ENCODE results near the gene CCDC196.
"Not testable (repeated sequence)": the region's sequence is repeated elsewhere in the genome, so short reads cannot be mapped to it uniquely, and the experiment has no call there.

The CCDC196 gene

GRCh38 chr14:66543996-66544395 is 57.8 kb downstream of the CCDC196 start:
- no peak overlapping the region for H3K4me3 ChIP-seq (ENCODE audit: low read length)
- H4K20me1 ChIP-seq (ENCODE audit: control insufficient read depth, insufficient read depth, low read depth, low read length) = no peaks in the 10 kb centered on the region
- TF ChIP-seq CTCF (IDR thresholded peaks at IDR 0.05; ENCODE audit: low read depth, low read length, poor library complexity, severe bottlenecking) (no peak), EZH2phosphoT487 (IDR thresholded peaks at IDR 0.05; ENCODE audit: borderline replicate concordance, low read length) (no peak)
- no peaks in the 10 kb centered on the region for H3K27me3 ChIP-seq (ENCODE audit: control insufficient read depth, low read length)
- H3K27ac ChIP-seq (ENCODE audit: low read depth, low read length) = no peak overlapping the region
- peaks cover 68% of the 10 kb centered on the region for H3K79me2 ChIP-seq (ENCODE audit: control insufficient read depth, low read length)
- H3K4me1 ChIP-seq (ENCODE audit: control insufficient read depth, low read length) = peaks cover 2% of the 10 kb centered on the region
- H3F3A ChIP-seq (ENCODE audit: control insufficient read depth, insufficient read depth) = no peaks in the 10 kb centered on the region
- H3K4me2 ChIP-seq (ENCODE audit: low read length) = no peak overlapping the region
- H3K9me3 ChIP-seq (ENCODE audit: control insufficient read depth, insufficient read depth, low read length) = no peaks in the 10 kb centered on the region
- no peaks in the 10 kb centered on the region for H3K9me2 ChIP-seq (replicated peaks; ENCODE audit: control insufficient read depth, low read length)
- H3K36me3 ChIP-seq (ENCODE audit: control insufficient read depth, low read length) = no peaks in the 10 kb centered on the region

GRCh38 chr14:66545191-66545590 is 59.0 kb downstream of the CCDC196 start:
- not testable (repeated sequence) for H4K20me1 ChIP-seq (ENCODE audit: control insufficient read depth, insufficient read depth, low read depth, low read length); H3K9me3 ChIP-seq (ENCODE audit: control insufficient read depth, insufficient read depth, low read length); H3F3A ChIP-seq (ENCODE audit: control insufficient read depth, insufficient read depth); H3K27me3 ChIP-seq (ENCODE audit: control insufficient read depth, low read length); H3K36me3 ChIP-seq (ENCODE audit: control insufficient read depth, low read length); H3K4me1 ChIP-seq (ENCODE audit: control insufficient read depth, low read length); H3K4me3 ChIP-seq (ENCODE audit: low read length); H3K4me2 ChIP-seq (ENCODE audit: low read length); H3K27ac ChIP-seq (ENCODE audit: low read depth, low read length); H3K9me2 ChIP-seq (replicated peaks; ENCODE audit: control insufficient read depth, low read length)
- peaks cover 64% of the 10 kb centered on the region for H3K79me2 ChIP-seq (ENCODE audit: control insufficient read depth, low read length)

- H4K20me1 ChIP-seq (ENCODE audit: control insufficient read depth, insufficient read depth, low read depth, low read length); H3K9me3 ChIP-seq (ENCODE audit: control insufficient read depth, insufficient read depth, low read length); H3F3A ChIP-seq (ENCODE audit: control insufficient read depth, insufficient read depth); H3K4me3 ChIP-seq (ENCODE audit: low read length); H3K9me2 ChIP-seq (replicated peaks; ENCODE audit: control insufficient read depth, low read length); H3K4me1 ChIP-seq (ENCODE audit: control insufficient read depth, low read length); H3K27me3 ChIP-seq (ENCODE audit: control insufficient read depth, low read length); H3K27ac ChIP-seq (ENCODE audit: low read depth, low read length); H3K36me3 ChIP-seq (ENCODE audit: control insufficient read depth, low read length); H3K4me2 ChIP-seq (ENCODE audit: low read length): not testable (repeated sequence)
- H3K79me2 ChIP-seq (ENCODE audit: control insufficient read depth, low read length) = peaks cover 62% of the 10 kb centered on the region
These were observed 59.6 kb downstream of the CCDC196 start for GRCh38 chr14:66545751-66546150.
